ENCODE data around the gene C5orf24.

GRCh38 chr5:134813407-134813806 lies 32.4 kb upstream of the C5orf24 start:
- no peak for TF ChIP-seq CTCF (IDR thresholded peaks at IDR 0.05)
- TF ChIP-seq EZH2 (IDR thresholded peaks at IDR 0.05) = no peak

Data from neural progenitor cell (in vitro differentiated cells).